WTC11 (cell line): Measurements from ENCODE around the gene TMC4.

ENCODE experiments used
- IRF2 ChIP-seq: sonication (generic); formaldehyde crosslinking; IDR thresholded peaks from 2 replicates; pipeline ENCODE4 v1.8.0; 2022; ENCODE audit warnings: low read depth, missing genetic modification reagents, borderline replicate concordance
- ZNF121 ChIP-seq: sonication (generic); formaldehyde crosslinking; IDR thresholded peaks from 2 replicates; pipeline ENCODE4 v1.8.0; 2023; ENCODE audit warnings: missing genetic modification reagents
- ZNF416 ChIP-seq: fragments of 250-450 bp; sonication (Bioruptor Pico); IDR thresholded peaks from 2 replicates; pipeline ENCODE4 v1.9.0; 2021; ENCODE audit warnings: mild to moderate bottlenecking, inconsistent platforms
- TF ChIP-seq, protein P1 (sequence below): fragments of 200-600 bp; IDR thresholded peaks from 2 replicates; pipeline ENCODE4 v1.8.0; 2022; ENCODE audit warnings: antibody characterized with exemption
- TF ChIP-seq, protein P2 (sequence below): sonication (generic); formaldehyde crosslinking; IDR thresholded peaks from 2 replicates; pipeline ENCODE4 v1.8.1; 2022; ENCODE audit warnings: mild to moderate bottlenecking, missing genetic modification reagents, moderate library complexity, borderline replicate concordance

DNA sequence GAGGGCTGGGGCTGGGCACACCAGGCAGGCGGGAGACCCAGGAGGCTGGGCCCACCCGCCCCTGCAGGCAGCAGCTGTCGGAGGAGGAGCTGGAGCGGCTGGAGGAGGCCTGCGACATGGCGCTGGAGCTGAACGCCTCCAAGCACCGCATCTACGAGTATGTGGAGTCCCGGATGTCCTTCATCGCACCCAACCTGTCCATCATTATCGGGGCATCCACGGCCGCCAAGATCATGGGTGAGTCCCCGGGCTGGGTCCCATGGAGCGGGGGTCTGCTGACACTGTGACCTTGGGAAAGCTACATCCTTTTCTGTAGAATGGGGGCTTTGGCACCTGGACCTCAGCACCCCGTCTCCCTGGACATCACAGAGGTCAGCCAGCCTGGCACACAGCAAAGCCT, 49.3 kb downstream of the TMC4 start:
- TF ChIP-seq, protein P1, sequence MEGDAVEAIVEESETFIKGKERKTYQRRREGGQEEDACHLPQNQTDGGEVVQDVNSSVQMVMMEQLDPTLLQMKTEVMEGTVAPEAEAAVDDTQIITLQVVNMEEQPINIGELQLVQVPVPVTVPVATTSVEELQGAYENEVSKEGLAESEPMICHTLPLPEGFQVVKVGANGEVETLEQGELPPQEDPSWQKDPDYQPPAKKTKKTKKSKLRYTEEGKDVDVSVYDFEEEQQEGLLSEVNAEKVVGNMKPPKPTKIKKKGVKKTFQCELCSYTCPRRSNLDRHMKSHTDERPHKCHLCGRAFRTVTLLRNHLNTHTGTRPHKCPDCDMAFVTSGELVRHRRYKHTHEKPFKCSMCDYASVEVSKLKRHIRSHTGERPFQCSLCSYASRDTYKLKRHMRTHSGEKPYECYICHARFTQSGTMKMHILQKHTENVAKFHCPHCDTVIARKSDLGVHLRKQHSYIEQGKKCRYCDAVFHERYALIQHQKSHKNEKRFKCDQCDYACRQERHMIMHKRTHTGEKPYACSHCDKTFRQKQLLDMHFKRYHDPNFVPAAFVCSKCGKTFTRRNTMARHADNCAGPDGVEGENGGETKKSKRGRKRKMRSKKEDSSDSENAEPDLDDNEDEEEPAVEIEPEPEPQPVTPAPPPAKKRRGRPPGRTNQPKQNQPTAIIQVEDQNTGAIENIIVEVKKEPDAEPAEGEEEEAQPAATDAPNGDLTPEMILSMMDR, result no peak
- TF ChIP-seq, protein P2, sequence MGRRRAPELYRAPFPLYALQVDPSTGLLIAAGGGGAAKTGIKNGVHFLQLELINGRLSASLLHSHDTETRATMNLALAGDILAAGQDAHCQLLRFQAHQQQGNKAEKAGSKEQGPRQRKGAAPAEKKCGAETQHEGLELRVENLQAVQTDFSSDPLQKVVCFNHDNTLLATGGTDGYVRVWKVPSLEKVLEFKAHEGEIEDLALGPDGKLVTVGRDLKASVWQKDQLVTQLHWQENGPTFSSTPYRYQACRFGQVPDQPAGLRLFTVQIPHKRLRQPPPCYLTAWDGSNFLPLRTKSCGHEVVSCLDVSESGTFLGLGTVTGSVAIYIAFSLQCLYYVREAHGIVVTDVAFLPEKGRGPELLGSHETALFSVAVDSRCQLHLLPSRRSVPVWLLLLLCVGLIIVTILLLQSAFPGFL (CRISPR knock-in tag), result no peak
- TF ChIP-seq ZNF416 (CRISPR knock-in tag) (no peak), ZNF121 (no peak), IRF2 (no peak)
